GM19395 (cell line): ENCODE results near the gene AFF3.

Experiments used
- ATAC-seq: cut with Tn5 transposase; IDR thresholded peaks from one replicate; pipeline ENCODE4 v1.9.1; 2021; ENCODE audit warnings: mild to moderate bottlenecking, moderate library complexity; ENCODE audit not compliant: unreplicated experiment

The AFF3 gene

DNA sequence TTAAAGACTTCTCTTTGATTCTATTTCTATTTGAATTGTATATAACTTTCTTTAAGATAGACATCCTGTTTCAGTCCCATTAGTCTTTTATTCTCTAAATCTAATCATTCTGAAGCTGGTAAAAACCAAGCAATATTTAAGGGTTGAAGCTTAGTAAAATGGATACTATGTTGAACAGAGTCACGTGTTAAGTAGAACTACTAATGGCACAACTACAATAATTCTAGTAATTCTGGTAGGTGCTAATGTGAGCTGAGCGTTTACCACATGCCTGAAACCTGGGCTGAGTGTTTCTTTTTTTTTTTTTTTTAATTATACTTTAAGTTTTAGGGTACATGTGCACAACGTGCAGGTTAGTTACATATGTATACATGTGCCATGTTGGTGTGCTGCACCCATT is 8.9 kb upstream of the AFF3 start:
- no peak for ATAC-seq

DNA sequence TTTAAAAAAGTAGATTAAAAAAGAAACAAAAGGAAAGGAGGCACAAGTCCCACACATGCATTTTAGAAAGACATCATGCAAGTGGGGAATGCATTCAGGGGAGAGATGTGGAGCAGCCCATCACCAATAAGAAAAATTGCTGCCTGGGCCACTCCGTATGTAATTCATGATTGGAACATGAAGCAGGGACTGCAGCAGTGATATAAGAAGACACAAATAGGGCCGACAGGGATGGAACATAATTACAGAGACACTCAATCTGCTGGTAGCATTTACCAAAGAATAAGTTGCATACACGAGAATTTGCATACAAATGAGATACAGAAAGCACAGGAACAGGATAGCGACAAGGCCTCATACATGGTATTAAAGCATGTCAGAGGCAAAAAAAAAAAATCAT is 6.5 kb upstream of the AFF3 start:
- ATAC-seq: no peak

DNA sequence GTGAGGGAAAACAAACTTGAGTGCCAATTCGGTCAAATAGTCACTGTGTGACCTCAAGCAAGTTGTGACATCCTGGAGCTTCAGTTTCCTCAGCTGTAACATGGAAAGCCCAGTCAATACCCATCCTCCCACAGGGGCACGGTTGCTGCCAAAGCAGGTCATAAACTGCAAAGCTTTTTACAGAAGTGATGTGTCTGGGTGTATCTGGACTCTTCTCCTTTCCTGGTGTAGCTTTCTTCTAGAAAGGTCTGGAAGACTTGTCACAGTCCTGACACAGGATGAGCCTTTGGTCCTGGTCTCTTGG is 4.2 kb upstream of the AFF3 start:
- ATAC-seq: no peak

DNA sequence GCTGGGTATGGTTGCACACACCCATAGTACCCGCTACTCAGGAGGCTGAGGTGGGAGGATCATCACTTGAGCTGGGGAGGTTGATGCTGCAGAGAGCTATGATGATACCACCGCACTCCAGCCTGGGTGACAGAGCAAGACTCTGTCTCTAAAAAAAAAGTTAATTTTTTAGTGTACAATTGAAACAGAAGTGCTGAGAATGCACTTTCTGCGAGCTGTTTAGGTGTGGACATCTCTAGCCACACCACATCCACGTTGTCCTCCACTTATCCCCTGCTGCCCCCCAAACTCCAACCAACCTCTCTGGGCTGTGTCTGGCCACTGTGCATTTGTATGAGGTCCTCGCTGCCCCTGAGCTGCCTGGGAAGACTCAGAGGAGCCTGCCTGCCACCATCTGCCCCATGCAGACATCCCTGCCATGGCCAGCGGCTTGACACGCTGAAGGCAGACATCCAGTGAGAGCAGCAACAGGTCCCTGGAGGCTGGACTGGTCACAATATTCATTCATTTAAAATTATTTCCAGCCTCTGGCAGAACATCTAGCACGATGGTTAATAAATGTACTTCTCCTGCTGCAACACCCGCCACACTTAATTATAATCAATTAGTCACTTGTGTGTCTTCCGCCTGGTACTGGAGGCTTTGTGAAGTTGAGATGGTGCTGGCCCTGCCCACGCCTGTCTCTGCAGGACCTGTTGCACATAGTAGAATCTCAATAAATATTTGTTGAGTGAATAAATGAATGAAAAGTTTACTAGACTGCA is 3.7 kb upstream of the AFF3 start:
- ATAC-seq: no peak

DNA sequence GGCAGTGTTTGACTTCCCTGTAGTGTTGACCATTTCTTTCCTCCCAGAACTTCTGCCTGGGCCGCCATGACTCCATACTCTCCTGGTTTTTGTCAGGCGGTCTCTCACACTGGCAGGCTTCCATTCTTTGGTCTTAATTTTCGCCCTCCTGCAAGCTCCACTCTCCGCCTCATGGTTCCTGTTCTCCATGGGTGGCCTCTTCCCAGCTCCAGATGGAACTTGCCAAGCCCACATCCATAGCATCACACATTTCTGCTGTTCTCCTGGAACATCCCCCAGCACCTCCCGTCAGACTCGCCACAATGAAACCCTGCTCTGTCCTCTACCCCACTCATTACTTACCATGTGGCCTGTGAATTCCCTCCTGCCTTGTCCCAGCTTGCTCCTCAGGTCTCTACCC is 896 bp upstream of the AFF3 start:
- ATAC-seq: no peak

DNA sequence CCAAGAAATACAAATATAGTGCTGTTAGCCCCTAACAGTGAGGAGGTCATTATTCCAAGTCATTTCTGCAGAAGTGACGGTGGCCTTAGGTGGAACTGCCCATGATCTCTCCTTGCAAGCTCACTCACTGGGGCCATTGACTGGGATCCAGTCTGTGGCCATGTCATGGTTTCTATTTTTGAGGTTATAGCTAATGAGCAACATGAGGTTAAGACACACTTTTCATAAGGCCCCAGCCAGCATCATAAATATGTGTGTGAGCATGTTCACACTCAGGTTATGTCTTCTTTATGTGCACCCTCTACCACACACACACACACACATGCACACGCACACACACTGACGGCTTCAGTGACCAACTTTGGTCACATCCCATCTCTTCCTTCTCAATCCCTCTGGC is 484 bp downstream of the AFF3 start:
- peak; percentile 18 for ATAC-seq

DNA sequence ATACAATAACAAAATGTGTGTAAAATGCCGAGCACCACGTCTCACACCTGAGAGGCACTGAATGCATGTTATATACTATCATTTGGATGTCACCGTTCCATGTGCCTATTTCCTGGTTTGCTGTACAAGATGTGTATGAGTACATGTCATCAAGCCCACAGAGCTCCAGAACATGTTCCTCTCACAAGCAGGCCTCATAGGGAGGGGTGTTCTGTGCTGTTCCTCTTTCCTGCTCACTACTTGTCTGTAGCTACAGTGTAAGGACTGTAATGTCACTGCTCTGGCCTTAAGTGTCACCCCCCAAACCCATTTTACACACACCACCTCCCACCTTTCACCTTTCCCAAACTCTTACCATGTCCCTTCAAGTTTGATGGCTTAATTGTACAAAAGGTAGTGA is 1.8 kb downstream of the AFF3 start:
- no peak for ATAC-seq

DNA sequence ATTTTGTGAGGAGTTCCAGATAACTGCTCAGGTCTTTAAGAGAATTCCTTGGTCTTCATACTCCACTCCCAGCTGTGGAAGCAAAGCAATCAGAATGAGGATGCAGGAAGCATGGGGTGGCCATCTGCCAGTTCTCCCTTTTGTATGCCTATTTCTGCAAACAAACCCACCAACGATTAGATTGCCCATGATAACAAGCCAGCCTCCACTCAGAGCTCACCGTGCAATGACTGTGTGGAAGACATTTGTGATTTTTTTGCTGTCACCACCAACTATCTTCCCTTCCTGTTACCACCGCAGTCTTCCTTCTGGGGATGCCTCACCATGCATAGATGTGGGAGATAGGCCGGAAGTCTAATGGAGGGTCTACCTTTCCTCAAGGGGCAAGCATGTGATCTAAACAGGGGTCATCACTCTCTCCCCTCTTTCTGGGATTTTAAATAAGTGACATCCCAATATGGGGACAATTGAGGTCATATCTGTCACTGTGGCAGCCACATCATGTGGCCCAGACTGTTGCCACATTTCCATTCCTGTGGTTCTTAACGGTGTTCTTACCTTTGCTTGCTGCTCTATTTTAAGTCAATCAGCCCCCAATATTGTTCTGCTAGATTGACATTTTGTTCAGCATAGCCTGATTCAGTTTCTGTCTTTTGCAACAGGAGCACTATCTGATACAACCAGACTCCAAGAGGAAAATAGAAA is 4.4 kb downstream of the AFF3 start:
- ATAC-seq: no peak

DNA sequence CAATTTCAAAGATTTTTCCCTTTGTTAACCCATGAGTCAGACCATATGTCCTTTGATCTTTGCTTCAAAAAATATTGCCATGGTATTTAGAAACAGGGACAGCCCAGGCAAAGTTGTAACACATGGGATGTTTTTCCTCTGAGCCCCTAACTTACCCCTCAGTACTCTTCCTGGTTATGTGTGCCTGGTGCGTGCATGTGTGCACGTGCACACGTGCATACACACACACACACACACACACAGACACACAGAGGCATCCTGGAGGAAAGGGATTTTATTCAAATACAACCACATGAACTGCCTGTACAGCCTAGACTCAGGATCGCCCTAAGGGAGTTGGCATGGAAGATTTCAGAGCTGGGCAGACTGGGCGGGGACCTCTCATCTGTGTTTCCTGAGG is 5.1 kb downstream of the AFF3 start:
- no peak for ATAC-seq

DNA sequence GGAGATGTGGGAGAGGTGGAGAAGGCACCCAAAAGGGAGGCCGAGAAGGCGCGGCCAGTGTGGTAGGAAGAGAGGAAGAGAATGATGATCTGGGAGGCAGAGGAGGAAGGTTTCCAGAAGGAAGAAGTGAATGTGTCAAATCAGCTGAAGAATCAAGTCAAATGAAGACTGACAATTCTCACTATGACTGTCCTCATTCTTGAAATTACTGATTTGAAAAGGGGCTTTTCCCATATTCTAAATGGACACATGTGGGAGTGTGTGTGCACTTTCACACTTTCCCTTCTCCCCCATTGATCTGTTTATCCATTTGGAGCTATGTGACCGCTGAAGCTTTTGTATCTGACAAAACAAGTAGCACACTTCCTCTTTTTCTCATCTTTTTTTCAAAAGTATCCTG is 6.1 kb downstream of the AFF3 start:
- ATAC-seq: peak; percentile 73

DNA sequence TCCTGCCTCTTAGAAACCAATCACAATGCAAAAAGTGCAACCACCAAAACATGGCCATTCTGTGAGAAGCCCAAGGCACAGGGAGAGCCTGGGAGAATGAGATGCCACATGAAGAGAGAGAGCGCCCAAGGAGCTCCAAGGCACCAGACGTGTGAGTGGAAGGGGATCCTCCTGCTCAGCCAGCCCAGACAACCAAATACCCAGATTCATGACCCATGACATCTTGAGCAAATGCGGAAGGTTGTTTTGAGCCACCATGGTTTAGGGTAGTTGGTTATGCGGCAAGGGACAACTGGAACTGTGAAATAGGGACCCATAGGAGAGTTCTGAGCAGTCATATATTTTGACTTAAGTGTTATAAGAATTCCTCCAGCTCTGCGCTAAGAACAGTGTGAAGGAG is 7.0 kb downstream of the AFF3 start:
- ATAC-seq: no peak

DNA sequence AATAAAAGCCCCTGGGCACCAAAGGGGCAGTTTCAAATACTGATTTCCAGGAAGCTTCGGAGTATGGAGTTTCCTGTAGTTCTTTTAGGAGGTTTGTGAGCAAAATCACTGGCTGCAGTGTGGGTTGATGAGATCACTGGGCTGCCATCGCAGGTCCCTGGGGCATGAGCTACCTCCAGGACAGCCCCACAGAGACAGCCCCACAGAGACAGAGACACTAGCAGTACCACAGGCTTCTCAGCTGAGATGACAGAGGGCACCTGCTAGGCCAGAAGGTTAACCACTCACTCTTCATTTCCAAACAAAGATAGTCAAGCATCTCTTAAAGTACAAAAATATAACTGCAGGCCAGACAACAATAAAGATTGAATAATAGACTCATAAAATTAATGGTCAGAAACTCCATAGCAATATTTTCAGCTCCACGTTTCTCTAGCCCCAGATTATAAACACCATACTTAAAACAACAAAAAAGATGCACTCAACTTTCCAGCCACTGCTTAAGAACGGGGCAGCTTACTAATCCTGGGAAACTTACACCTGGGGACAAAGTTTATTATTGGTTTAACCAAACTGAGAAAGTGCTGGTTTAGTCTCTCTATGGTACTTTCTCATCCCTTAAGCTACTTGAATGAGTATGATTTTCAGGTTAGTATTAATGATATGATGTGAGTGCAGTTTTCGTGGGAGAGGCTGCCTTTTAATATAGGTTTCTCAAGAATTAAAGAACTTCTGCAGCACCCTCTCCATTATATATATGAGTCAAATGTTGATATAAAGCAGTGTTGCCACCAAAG is 11.6 kb downstream of the AFF3 start:
- no peak for ATAC-seq

DNA sequence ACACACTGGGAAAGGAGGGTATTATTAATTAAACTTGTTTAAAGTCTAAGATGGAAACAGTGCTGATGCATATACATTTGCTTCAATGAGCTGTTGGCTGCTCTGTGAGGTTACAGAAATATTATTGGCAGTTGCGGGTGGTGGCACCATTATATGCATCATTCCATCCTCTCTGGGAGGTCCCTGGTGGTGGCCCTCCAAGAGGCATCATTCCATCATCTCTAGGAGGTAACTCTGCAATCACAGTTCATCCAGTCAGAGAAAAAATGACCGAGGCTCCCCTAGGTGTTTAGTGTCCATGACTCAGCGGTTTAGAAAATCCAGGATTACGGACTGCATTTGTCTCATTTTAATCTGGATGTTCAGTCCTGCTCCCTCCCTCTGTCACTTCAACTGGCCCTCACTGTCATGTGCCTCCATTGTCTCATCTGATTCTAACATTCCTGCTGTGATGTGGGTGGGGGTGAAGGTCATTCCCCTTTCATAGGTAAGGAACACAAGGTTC is 15.4 kb downstream of the AFF3 start:
- ATAC-seq: no peak

DNA sequence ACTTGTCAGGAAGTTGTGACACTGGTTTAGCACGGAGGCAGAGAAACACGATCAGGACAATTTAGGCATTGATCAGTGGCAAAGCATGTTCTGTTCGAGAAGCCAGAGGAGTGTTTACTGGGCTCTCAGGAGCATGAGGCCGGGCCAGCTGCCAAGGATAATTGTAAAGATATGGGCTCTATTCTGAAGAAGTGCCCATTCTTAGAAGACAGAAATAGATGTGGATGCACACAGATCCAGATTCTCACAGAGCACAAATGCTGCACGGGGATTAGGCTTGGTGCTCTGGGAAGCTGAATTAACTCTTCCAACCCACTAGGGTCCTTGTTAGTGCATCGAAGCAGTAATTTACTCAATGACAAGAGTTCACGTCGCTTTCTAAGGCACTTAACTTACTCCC is 16.2 kb downstream of the AFF3 start:
- ATAC-seq: no peak

DNA sequence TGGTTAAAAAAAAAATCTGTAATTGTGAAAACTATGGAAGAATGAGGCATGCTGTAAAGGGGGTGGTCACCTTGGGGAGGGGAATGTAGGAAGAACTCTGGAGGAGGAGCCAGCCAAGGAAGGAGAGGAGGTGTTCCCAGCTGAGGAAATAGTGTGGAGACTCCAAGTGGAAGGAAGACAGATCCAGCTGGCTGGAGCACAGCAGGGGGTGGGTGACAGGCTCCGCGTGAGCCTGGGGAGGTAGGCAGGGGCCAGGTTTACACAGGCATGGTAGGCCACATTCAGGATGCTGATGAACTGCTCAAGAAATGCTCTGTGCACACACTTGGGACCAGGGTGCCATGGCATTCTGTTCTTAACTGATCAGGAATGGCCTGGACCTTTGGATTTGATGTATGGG is 16.8 kb downstream of the AFF3 start:
- no peak for ATAC-seq

DNA sequence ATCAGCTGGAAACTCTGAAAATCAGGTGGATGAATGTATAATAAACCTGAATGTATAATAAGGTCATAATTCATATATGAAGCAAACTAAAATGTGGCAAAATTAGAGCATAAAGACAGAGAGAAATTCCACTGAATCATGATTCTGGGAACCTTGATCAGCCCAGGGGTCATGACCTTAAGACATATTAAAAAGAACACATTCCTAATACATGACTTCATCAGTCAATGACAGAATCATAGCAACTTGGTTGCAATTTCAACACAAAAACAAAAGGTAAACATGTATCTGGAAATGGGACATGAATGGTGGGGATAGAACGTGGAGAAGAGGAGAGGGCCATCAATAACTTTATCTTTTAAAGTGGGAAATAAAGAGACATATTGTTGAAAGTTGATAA is 17.6 kb downstream of the AFF3 start:
- ATAC-seq: no peak

DNA sequence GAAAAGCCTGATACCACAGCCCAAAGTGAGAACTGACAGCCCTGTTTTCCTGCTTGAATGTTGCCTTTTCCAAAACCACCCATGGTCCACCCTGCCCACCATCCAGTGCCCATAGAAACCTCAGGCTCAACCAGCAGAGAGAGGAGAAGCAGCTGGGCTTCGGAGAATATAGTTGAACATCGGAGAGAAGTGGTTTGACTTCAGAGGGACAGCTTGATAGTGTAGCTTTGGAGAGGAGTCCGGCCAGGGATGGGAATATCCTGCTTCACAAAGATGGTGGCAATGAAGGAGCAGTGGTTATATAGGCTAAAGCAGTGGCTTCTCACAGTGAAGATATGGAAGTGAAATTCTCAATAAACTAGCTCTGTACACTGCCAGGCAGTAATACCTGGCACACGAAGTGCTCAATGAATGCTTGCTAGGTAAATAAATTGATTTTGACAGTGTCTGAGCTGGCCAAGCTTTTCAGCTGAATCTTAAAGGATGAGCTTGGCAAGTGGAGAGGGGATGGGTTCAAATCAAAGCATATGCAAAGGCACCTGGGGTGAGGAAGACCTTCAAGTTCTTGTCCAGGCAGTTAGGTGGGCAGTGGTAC is 21.2 kb downstream of the AFF3 start:
- ATAC-seq: no peak

DNA sequence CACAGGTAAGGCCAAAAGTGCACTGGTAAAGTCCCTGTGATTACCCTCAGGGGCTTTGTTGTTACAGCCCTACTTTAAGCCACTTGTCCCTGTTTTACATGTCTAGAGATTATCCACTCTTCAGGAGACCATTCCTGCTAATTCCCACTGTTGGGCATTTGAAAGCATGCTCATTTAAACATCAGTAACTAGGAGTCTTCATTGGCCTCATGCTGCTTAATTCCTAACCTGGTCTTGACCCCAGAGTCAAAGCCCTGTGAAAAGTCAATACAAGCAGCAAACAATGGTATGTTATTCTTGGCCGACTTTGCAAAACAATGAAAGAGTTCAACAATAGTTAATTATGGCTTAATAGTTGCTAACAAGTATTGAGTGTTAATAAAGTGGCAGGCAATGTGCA is 23.2 kb downstream of the AFF3 start:
- no peak for ATAC-seq

DNA sequence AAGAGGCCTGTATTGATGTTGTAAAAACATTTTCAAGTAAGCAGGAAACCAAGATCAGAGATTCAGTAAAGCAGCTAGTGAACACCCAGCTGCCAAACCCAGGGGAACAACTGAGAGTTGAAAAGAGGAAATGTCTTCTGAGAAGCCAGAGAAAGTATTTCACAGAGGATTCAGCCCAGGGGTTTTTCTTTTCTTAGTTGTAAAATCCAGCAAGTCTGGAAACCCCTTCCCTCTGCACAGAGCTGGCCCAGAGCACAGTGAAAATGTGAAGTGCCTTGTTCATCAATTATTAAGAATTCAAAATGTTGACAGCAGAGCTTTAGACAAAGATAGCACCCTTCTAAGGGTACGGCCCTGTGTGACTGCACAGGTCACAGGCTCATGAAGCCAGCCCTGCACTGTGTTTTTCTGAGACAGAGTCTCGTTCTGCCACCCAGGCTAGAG is 28.4 kb downstream of the AFF3 start:
- ATAC-seq: peak; percentile 91

DNA sequence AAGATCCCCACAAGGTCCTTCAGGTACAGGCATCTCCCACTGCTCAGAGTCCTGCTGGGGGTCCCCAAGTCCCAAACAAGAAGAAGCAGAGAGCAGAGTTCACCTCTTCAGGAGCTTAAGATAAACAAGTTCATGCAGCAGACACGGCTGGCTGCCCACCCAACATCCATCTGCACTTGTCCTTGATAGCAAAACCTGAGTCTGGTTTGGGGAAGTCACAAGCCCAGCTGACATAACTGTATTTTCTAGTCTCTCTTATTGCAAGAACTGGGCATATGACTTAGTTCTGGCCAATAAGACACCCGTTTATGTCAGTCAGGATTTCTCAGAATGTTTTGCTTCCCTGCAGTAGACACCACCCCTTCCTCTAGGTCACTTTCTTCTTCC is 31.8 kb downstream of the AFF3 start:
- ATAC-seq: no peak

DNA sequence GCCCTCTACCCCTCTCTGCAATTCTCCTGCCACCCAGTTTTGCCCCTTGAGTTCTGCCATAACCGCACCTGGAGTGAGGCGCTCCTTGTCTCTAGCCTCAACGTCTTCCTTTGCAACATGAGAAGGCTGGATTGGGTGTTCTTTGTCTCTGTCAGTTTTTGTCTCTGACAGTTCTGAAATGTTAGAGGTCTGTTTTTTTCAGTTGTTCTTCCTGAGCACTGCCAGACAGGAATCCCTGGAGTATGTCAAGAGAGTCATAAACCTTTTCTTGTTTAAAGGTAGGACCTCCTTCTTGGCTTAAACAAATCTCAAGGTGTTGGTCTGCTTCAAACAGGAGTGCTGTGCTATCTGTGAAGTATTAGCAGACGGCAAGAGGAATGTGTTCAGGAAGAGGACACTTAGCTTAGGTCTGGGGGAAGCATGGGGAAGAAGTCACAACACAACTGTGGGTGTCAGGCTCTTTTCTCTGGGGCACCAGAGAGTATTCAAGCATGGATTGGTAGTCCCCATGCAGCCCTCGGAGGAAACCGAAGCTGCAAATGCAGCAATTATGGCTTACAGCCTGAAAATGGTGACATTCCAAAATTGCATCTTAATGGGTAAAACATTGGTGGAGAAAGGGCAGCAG is 32.3 kb downstream of the AFF3 start:
- no peak for ATAC-seq
